GM21723 (cell line): ENCODE measurements around the gene ANO4.

Source experiments
- ATAC-seq: cut with Tn5 transposase; IDR thresholded peaks from one replicate; pipeline ENCODE4 v1.9.1; 2021; ENCODE audit warnings: mild to moderate bottlenecking, moderate library complexity; ENCODE audit not compliant: unreplicated experiment

Gene ANO4

GRCh38 chr12:101166866-101167265 is 372.3 kb downstream of the ANO4 start:
- ATAC-seq, result no peak

DNA sequence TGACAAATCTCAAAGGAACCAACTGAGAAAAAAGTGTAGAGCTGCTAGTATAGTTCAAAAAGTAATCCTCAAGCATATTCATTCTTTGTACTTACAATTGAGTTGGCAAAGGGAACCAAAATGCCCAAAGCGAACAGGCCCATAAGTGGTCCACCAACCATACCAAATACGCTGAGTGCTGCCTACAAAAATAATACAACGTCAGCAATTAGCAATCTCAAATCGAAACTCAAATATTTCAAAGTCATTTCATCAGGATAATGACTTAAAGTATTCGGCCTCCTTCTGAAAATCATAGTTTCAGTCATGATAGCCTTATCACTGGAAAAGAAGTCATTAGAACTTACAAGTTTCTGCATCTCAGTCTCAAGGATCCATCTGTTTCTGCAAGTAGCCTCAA is 373.4 kb downstream of the ANO4 start:
- no peak for ATAC-seq

GRCh38 chr12:101172316-101172715 is 377.7 kb downstream of the ANO4 start:
- no peak for ATAC-seq

DNA sequence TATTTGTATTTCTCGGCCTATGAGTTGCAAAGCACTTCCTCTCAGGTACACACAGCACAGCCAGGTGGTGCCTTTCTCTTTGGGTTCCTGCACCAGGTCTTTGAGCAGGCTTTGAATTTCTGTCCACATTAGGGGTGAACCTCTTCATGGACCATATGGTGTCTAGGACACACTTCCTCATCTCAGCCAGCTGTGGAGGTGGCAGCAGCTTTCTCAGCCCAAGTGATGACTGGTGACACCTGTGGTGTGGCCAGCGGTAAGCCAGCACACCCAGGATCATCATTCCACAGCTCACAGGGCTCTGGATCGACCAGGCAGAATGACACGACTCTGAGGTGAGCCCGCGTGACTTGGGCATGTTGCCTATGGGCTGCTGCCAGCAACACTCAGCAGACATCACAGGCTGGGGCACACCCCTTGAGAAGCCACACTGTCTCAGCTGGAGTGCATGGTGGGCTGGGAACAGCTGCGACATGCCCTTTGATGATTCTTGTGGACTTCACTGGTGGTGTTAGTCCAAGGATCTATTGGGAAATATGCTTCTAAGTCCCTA is 378.7 kb downstream of the ANO4 start:
- ATAC-seq, result no peak

DNA sequence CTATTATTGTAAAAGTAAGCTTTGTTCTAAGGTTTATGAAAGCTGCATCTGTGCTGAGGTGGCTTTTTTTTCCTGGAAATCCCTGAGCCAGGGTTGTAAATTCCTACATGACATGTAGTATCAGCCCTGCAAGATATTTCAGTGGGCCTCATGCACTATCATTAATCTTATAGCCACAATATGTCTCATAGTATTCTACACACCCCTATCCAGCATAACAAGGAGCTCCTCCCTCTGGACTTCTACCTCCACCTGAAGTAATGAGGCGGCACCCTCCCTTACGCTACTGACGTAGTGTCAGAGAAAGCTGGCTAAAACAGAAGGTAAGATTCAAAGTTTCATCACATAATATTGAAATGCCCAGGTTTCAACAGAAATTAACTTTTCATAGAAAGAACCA is 380.0 kb downstream of the ANO4 start:
- ATAC-seq, result no peak
